Measurements from ENCODE around the gene FBXO11.

Gene FBXO11

GRCh38 chr2:47844162-47844561 is 62.1 kb downstream of the FBXO11 start:
- no peak for DNase-seq

- no peak for DNase-seq
Observed at GRCh38 chr2:47843407-47843806, 62.9 kb downstream of the FBXO11 start.

GRCh38 chr2:47842846-47843245 is 63.5 kb downstream of the FBXO11 start:
- no peak for DNase-seq

GRCh38 chr2:47838686-47839085 is 67.6 kb downstream of the FBXO11 start:
- no peak for DNase-seq

- no peak for DNase-seq
Observed at GRCh38 chr2:47838249-47838648, 68.0 kb downstream of the FBXO11 start.

- DNase-seq, result no peak
Observed at GRCh38 chr2:47833516-47833968, 72.8 kb downstream of the FBXO11 start.

GRCh38 chr2:47822518-47822917 is 83.8 kb downstream of the FBXO11 start:
- DNase-seq, result no peak

- DNase-seq, result no peak
Observed at GRCh38 chr2:47819834-47820233, 86.5 kb downstream of the FBXO11 start.

GRCh38 chr2:47818777-47819176 is 87.5 kb downstream of the FBXO11 start:
- no peak for DNase-seq

GRCh38 chr2:47815764-47816163 is 90.5 kb downstream of the FBXO11 start:
- no peak for DNase-seq

GRCh38 chr2:47811668-47812067 is 94.6 kb downstream of the FBXO11 start:
- DNase-seq, result no peak

- no peak for DNase-seq
Observed at GRCh38 chr2:47810850-47811249, 95.4 kb downstream of the FBXO11 start.

- DNase-seq, result no peak
Observed at GRCh38 chr2:47809903-47810302, 96.4 kb downstream of the FBXO11 start.

GRCh38 chr2:47808614-47809013 is 97.7 kb downstream of the FBXO11 start:
- DNase-seq, result no peak

GRCh38 chr2:47805850-47806249 is 100.4 kb downstream of the FBXO11 start:
- no peak for DNase-seq

GRCh38 chr2:47803770-47804169 is 102.5 kb downstream of the FBXO11 start:
- DNase-seq, result no peak

- DNase-seq, result no peak
Observed at GRCh38 chr2:47803363-47803762, 102.9 kb downstream of the FBXO11 start.

- no peak for DNase-seq
Observed at GRCh38 chr2:47801118-47801517, 105.2 kb downstream of the FBXO11 start.

GRCh38 chr2:47799031-47799609 is 107.2 kb downstream of the FBXO11 start:
- no peak for DNase-seq

GRCh38 chr2:47798631-47799030 is 107.7 kb downstream of the FBXO11 start:
- no peak for DNase-seq

- no peak for DNase-seq
Observed at GRCh38 chr2:47796090-47796697, 110.1 kb downstream of the FBXO11 start.

- no peak for DNase-seq
Observed at GRCh38 chr2:47785986-47786385, 120.3 kb downstream of the FBXO11 start.

GRCh38 chr2:47784352-47784851 is 121.9 kb downstream of the FBXO11 start:
- no peak for DNase-seq

GRCh38 chr2:47783486-47784351 is 122.6 kb downstream of the FBXO11 start:
- DNase-seq, result peak; percentile 32
